ENCODE data around the gene CHMP4A. TPM values are rescaled to one million over a fixed set of nuclear protein-coding genes. Genes with fewer than 3 reads are reported as not detected.

Gene CHMP4A
- polyA plus RNA-seq, 1 donor (not counting 4 experiments of a cell fraction or from before 2014, with no cell fraction given): 54.5 TPM

DNA sequence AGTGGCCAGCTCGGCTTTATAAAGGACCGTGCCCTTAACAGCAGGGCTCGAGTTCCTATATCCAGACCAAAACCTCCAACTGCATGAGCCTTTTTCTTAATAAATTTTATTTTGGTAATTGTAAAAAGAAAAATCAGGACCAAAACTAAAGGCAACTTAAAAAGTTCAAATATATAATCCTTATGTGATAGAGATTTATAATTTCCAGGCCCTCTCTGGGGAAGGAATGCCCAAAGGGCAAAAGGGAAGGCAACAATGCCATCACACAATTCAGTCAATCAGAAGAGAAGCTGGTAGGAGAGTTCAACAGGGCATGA, 24.3 kb downstream of the CHMP4A start:
- dilution Hi-C loops (cut with MboI; ENCODE audit: extremely low pct_ligation_motif_present, low sequenced_read_pairs): no loop called here
- peak overlapping the region; percentile 86 for H3K9ac ChIP-seq (ENCODE audit: control insufficient read depth, extremely low read depth, insufficient read depth, low read length)
- FAIRE-seq (no peak), DNase-seq (ENCODE audit: low read depth, low spot score) (no peak)
- H3K4me1 ChIP-seq (ENCODE audit: control insufficient read depth, extremely low read depth, insufficient read depth, low read length): peaks cover 15% of the 10 kb centered on the region
- H3K4me3 ChIP-seq (ENCODE audit: control insufficient read depth in 2 of 3, extremely low read depth in 1 of 3, insufficient read depth in 2 of 3, low read depth in 1 of 3, low read length in 3 of 3): peak overlapping the region in 2 of 3 experiments; percentile 41 to 89
- H3K9me1 ChIP-seq (ENCODE audit: control insufficient read depth, extremely low read depth, insufficient read depth, low read length): no peaks in the 10 kb centered on the region
- TF ChIP-seq, protein P1, sequence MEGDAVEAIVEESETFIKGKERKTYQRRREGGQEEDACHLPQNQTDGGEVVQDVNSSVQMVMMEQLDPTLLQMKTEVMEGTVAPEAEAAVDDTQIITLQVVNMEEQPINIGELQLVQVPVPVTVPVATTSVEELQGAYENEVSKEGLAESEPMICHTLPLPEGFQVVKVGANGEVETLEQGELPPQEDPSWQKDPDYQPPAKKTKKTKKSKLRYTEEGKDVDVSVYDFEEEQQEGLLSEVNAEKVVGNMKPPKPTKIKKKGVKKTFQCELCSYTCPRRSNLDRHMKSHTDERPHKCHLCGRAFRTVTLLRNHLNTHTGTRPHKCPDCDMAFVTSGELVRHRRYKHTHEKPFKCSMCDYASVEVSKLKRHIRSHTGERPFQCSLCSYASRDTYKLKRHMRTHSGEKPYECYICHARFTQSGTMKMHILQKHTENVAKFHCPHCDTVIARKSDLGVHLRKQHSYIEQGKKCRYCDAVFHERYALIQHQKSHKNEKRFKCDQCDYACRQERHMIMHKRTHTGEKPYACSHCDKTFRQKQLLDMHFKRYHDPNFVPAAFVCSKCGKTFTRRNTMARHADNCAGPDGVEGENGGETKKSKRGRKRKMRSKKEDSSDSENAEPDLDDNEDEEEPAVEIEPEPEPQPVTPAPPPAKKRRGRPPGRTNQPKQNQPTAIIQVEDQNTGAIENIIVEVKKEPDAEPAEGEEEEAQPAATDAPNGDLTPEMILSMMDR (optimal IDR thresholded peaks at IDR 0.05 in 1 of 3, IDR thresholded peaks at IDR 0.05 in 1 of 3, conservative IDR thresholded peaks at IDR 0.05 in 1 of 3; ENCODE audit: extremely low read depth in 1 of 3, insufficient read depth in 2 of 3, low read length in 3 of 3): no peak
- TF ChIP-seq EZH2 (IDR thresholded peaks at IDR 0.05; ENCODE audit: low read length): no peak
- H3K27me3 ChIP-seq (ENCODE audit: control insufficient read depth, extremely low read depth, insufficient read depth, low read length): no peaks in the 10 kb centered on the region
- no peaks in the 10 kb centered on the region for H3K9me3 ChIP-seq (ENCODE audit: control insufficient read depth, low read depth, low read length)
- peaks cover 40 to 49% of the 10 kb centered on the region in 2 experiments for H3K36me3 ChIP-seq (ENCODE audit: control insufficient read depth in 2 of 2, extremely low read depth in 1 of 2, insufficient read depth in 2 of 2, low read length in 2 of 2)
- peak overlapping the region; percentile 64 for H3K27ac ChIP-seq (ENCODE audit: control insufficient read depth, insufficient read depth, low read length)
- H3K4me2 ChIP-seq (ENCODE audit: control insufficient read depth, extremely low read depth, insufficient read depth, low read depth, low read length): peak overlapping the region; percentile 73
- H3K79me2 ChIP-seq (ENCODE audit: control insufficient read depth, insufficient read depth, low read length): peaks cover 31% of the 10 kb centered on the region
- peak overlapping the region; percentile 44 for H2AFZ ChIP-seq (ENCODE audit: control insufficient read depth, low read length)
- H4K20me1 ChIP-seq (ENCODE audit: control insufficient read depth, extremely low read depth, insufficient read depth, low read length): peaks cover 4% of the 10 kb centered on the region

DNA sequence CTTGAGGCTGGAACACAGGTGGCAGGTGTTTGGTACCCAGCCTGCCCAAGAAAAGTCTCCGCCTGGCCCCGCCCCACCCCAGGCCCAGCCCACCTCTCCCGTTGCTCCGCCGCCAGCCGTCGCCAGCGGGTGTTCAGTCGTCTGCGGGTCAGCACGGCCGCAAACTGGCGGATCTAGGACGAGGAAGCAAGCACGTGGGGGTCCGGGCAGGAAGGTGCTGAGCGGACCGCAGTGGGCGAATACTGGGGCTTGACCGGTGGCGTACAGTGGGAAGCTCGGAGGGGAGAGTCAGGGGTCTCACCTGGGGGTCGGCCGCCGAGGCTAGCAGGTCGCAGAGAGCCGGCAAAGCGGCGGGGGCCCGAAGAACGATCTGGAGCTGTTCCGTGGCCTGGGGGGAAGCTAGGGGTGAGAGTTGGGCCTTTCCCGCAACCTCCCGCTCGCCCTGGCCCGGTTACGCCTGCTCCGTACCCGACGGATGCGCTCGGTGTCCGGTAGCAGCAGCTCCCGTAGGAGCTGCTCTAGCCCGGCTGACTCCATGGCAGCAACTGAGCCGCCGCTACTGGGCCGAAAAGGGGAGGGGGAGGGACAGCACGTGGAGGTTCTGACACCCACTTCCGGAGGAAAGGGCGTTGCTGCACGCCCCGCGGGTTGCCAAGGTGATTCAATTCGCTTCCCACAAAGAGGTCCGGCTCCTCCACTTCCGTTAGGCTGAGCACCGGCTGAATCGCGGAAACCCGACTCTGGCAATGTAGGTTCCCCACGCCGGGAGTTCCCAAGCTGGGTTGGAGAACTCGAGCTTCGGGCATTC, 24.8 kb downstream of the CHMP4A start, which contains the start of gene IPO4:
Gene IPO4 (minus strand): TSS at position 566 of the 808 bp plus-strand sequence. CDS start 29 bp downstream, at position 537.
- H3K9me3 ChIP-seq (ENCODE audit: control insufficient read depth, low read depth, low read length): no peaks in the 10 kb centered on the region
- DNase-seq (ENCODE audit: low read depth, low spot score) (peak; percentile 71), FAIRE-seq (no peak)
- no peaks in the 10 kb centered on the region for H3K9me1 ChIP-seq (ENCODE audit: control insufficient read depth, extremely low read depth, insufficient read depth, low read length)
- peak within 1 kb of the TSS; percentile 44 for H2AFZ ChIP-seq (ENCODE audit: control insufficient read depth, low read length)
- dilution Hi-C loops (cut with MboI; ENCODE audit: extremely low pct_ligation_motif_present, low sequenced_read_pairs): no loop called here
- peak within 1 kb of the TSS; percentile 86 for H3K9ac ChIP-seq (ENCODE audit: control insufficient read depth, extremely low read depth, insufficient read depth, low read length)
- no peak for TF ChIP-seq EZH2 (IDR thresholded peaks at IDR 0.05; ENCODE audit: low read length)
- TF ChIP-seq, protein P1 (optimal IDR thresholded peaks at IDR 0.05 in 1 of 3, IDR thresholded peaks at IDR 0.05 in 1 of 3, conservative IDR thresholded peaks at IDR 0.05 in 1 of 3; ENCODE audit: extremely low read depth in 1 of 3, insufficient read depth in 2 of 3, low read length in 3 of 3): no peak
- H3K27me3 ChIP-seq (ENCODE audit: control insufficient read depth, extremely low read depth, insufficient read depth, low read length): no peaks in the 10 kb centered on the region
- peaks cover 4% of the 10 kb centered on the region for H4K20me1 ChIP-seq (ENCODE audit: control insufficient read depth, extremely low read depth, insufficient read depth, low read length)
- peaks cover 44 to 51% of the 10 kb centered on the region in 2 experiments for H3K36me3 ChIP-seq (ENCODE audit: control insufficient read depth in 2 of 2, extremely low read depth in 1 of 2, insufficient read depth in 2 of 2, low read length in 2 of 2)
- peaks cover 30% of the 10 kb centered on the region for H3K79me2 ChIP-seq (ENCODE audit: control insufficient read depth, insufficient read depth, low read length)
- H3K4me2 ChIP-seq (ENCODE audit: control insufficient read depth, extremely low read depth, insufficient read depth, low read depth, low read length): peak within 1 kb of the TSS; percentile 73
- H3K4me3 ChIP-seq (ENCODE audit: control insufficient read depth in 2 of 3, extremely low read depth in 1 of 3, insufficient read depth in 2 of 3, low read depth in 1 of 3, low read length in 3 of 3): peak within 1 kb of the TSS; percentile 76 to 89 (median 83)
- H3K4me1 ChIP-seq (ENCODE audit: control insufficient read depth, extremely low read depth, insufficient read depth, low read length): peaks cover 15% of the 10 kb centered on the region
- H3K27ac ChIP-seq (ENCODE audit: control insufficient read depth, insufficient read depth, low read length): peak within 1 kb of the TSS; percentile 64

All from keratinocyte (primary cell).